ENCODE results near the gene CLHC1. TPM values are rescaled to one million over a fixed set of nuclear protein-coding genes. Genes with fewer than 3 reads are reported as not detected.

CLHC1 gene
- total and polyA plus RNA-seq, 2 donors (not counting 1 experiment from before 2014, with no cell fraction given) = 2.0 to 12.8 TPM

GRCh38 chr2:55137024-55137958, 94.8 kb downstream of the CLHC1 start:
- Histone ChIP-seq H3K4me2 (replicated peaks; ENCODE audit: low read depth, low read length, poor library complexity, severe bottlenecking) (peak overlapping the region; percentile 24), H3K4me3 (ENCODE audit: control extremely low read depth in 1 of 5, extremely low read depth in 1 of 5, insufficient read depth in 1 of 5, low read depth in 2 of 5, low read length in 4 of 5) (no peak overlapping the region), H3K9ac (ENCODE audit: low read length) (no peak overlapping the region), H3K79me2 (ENCODE audit: control insufficient read depth, insufficient read depth, low read length) (no peaks in the 10 kb centered on the region), H2AFZ (ENCODE audit: insufficient read depth, low read depth, low read length, poor library complexity, severe bottlenecking) (no peak overlapping the region), H4K20me1 (ENCODE audit: control insufficient read depth, insufficient read depth, low read length, poor library complexity, severe bottlenecking) (no peaks in the 10 kb centered on the region), H3K4me1 (ENCODE audit: control insufficient read depth in 2 of 2, insufficient read depth in 2 of 2, low read length in 2 of 2) (peaks cover 27 to 41% of the 10 kb centered on the region in 2 donors), H3K9me3 (ENCODE audit: control extremely low read depth in 1 of 3, control insufficient read depth in 2 of 3, insufficient read depth in 1 of 3, low read length in 2 of 3) (no peaks in the 10 kb centered on the region), H3K27ac (ENCODE audit: low read length in 2 of 2) (no peak overlapping the region), H3K27me3 (replicated peaks in 1 of 4; ENCODE audit: control extremely low read depth in 1 of 4, control insufficient read depth in 3 of 4, insufficient read depth in 4 of 4, low read length in 3 of 4) (no peaks in the 10 kb centered on the region), H3K36me3 (replicated peaks in 1 of 2; ENCODE audit: control extremely low read depth in 1 of 2, control insufficient read depth in 1 of 2, extremely low read depth in 1 of 2, insufficient read depth in 2 of 2, low read length in 1 of 2) (no peaks in the 10 kb centered on the region)
- TF ChIP-seq, protein P1, sequence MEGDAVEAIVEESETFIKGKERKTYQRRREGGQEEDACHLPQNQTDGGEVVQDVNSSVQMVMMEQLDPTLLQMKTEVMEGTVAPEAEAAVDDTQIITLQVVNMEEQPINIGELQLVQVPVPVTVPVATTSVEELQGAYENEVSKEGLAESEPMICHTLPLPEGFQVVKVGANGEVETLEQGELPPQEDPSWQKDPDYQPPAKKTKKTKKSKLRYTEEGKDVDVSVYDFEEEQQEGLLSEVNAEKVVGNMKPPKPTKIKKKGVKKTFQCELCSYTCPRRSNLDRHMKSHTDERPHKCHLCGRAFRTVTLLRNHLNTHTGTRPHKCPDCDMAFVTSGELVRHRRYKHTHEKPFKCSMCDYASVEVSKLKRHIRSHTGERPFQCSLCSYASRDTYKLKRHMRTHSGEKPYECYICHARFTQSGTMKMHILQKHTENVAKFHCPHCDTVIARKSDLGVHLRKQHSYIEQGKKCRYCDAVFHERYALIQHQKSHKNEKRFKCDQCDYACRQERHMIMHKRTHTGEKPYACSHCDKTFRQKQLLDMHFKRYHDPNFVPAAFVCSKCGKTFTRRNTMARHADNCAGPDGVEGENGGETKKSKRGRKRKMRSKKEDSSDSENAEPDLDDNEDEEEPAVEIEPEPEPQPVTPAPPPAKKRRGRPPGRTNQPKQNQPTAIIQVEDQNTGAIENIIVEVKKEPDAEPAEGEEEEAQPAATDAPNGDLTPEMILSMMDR (IDR thresholded peaks at IDR 0.05) = no peak
- TF ChIP-seq EZH2 (IDR thresholded peaks at IDR 0.05; ENCODE audit: borderline replicate concordance, insufficient read depth, low read depth, low read length, poor library complexity, severe bottlenecking) = no peak
- no peaks in the 10 kb centered on the region for H3K27me3 Mint-ChIP-seq
- no peak for DNase-seq
- ChIA-PET CTCF (interaction anchor here (1.1 kb wide), 1 partner anchor 31 kb away, joined by 4 read pairs; no protein-coding TSS in a partner anchor), POLR2A (no interaction called here)
- no peak for ATAC-seq (ENCODE audit: low read depth)
- H3K27ac Mint-ChIP-seq = no peak overlapping the region
- no peak overlapping the region for H3K4me3 Mint-ChIP-seq
- intact Hi-C loops (cut with micrococcal nuclease) = loop anchor here (2.0 kb wide), 1 partner anchor 14 kb away; no protein-coding TSS in a partner anchor
- H3K4me1 Mint-ChIP-seq = peaks cover 34% of the 10 kb centered on the region
- no peaks in the 10 kb centered on the region for H3K9me3 Mint-ChIP-seq (ENCODE audit: insufficient read depth)
- 73% methylated on average over 20 of the region's 23 CpGs for WGBS (ENCODE audit: insufficient coverage)

GRCh38 chr2:55136138-55136541, 96.0 kb downstream of the CLHC1 start:
- H3K4me3 Mint-ChIP-seq = no peak overlapping the region
- no peak for DNase-seq
- ChIA-PET CTCF (no interaction called here), POLR2A (no interaction called here)
- Histone ChIP-seq H3K4me1 (ENCODE audit: control insufficient read depth in 2 of 2, insufficient read depth in 2 of 2, low read length in 2 of 2) (peaks cover 27 to 41% of the 10 kb centered on the region in 2 donors), H3K36me3 (replicated peaks in 1 of 2; ENCODE audit: control extremely low read depth in 1 of 2, control insufficient read depth in 1 of 2, extremely low read depth in 1 of 2, insufficient read depth in 2 of 2, low read length in 1 of 2) (no peaks in the 10 kb centered on the region), H3K4me2 (replicated peaks; ENCODE audit: low read depth, low read length, poor library complexity, severe bottlenecking) (no peak overlapping the region), H2AFZ (ENCODE audit: insufficient read depth, low read depth, low read length, poor library complexity, severe bottlenecking) (no peak overlapping the region), H3K27ac (ENCODE audit: low read length in 2 of 2) (no peak overlapping the region), H3K9me3 (ENCODE audit: control extremely low read depth in 1 of 3, control insufficient read depth in 2 of 3, insufficient read depth in 1 of 3, low read length in 2 of 3) (no peaks in the 10 kb centered on the region), H3K27me3 (replicated peaks in 1 of 4; ENCODE audit: control extremely low read depth in 1 of 4, control insufficient read depth in 3 of 4, insufficient read depth in 4 of 4, low read length in 3 of 4) (no peaks in the 10 kb centered on the region), H3K79me2 (ENCODE audit: control insufficient read depth, insufficient read depth, low read length) (no peaks in the 10 kb centered on the region), H4K20me1 (ENCODE audit: control insufficient read depth, insufficient read depth, low read length, poor library complexity, severe bottlenecking) (no peaks in the 10 kb centered on the region), H3K9ac (ENCODE audit: low read length) (no peak overlapping the region), H3K4me3 (ENCODE audit: control extremely low read depth in 1 of 5, extremely low read depth in 1 of 5, insufficient read depth in 1 of 5, low read depth in 2 of 5, low read length in 4 of 5) (no peak overlapping the region)
- peaks cover 34% of the 10 kb centered on the region for H3K4me1 Mint-ChIP-seq
- H3K27me3 Mint-ChIP-seq = no peaks in the 10 kb centered on the region
- no peaks in the 10 kb centered on the region for H3K9me3 Mint-ChIP-seq (ENCODE audit: insufficient read depth)
- TF ChIP-seq, protein P1 (IDR thresholded peaks at IDR 0.05) = no peak
- no peak for TF ChIP-seq EZH2 (IDR thresholded peaks at IDR 0.05; ENCODE audit: borderline replicate concordance, insufficient read depth, low read depth, low read length, poor library complexity, severe bottlenecking)
- intact Hi-C loops (cut with micrococcal nuclease) = loop anchor here (2.0 kb wide), 1 partner anchor 15 kb away; no protein-coding TSS in a partner anchor
- WGBS (ENCODE audit: insufficient coverage) = 95% methylated on average over 4 of the region's 4 CpGs
- peak overlapping the region; percentile 42 for H3K27ac Mint-ChIP-seq
- ATAC-seq (ENCODE audit: low read depth) = no peak

All from B cell (primary cell).